ENCODE data around the gene ZC3H4. TPM values are rescaled to one million over a fixed set of nuclear protein-coding genes. Genes with fewer than 3 reads are reported as not detected.

The ZC3H4 gene
- total and polyA plus RNA-seq, 10 of the 15 experiments (the other 5 are each of a cell fraction or from before 2014, with no cell fraction given), result 5.1 to 86.3 (median 15.5) TPM

DNA sequence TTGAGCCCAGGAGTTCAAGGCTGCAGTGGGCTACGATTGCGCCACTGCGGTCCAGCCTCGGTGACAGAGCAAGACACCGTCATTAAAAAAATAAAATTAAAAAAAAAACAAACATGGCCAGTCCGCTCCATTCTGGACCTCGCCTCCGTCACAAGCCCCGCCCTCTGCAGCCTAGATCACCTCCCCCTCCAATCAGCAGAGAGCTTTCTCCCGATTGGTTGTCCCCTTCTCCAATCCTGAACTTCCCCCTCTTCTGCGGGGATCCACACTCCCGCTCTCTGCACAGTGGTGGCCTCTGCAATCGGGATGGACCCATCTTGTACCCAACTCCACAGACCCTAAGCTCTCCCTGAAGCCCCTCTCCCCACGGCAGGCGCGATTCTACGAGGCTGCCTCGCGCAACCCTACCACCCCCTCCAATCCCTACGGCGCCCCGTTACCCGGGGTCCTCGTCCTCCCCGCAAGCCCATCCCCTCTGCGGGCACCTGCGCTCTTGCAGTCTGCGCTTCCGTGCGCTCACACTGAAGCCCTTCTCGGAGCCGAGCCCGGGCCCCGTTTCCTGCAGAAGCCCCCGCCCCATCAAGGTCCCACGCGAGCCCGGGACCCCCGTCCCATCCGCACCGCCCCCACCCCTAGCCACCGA lies 65.7 kb downstream of the ZC3H4 start (continued):
- TF ChIP-seq, protein P1, sequence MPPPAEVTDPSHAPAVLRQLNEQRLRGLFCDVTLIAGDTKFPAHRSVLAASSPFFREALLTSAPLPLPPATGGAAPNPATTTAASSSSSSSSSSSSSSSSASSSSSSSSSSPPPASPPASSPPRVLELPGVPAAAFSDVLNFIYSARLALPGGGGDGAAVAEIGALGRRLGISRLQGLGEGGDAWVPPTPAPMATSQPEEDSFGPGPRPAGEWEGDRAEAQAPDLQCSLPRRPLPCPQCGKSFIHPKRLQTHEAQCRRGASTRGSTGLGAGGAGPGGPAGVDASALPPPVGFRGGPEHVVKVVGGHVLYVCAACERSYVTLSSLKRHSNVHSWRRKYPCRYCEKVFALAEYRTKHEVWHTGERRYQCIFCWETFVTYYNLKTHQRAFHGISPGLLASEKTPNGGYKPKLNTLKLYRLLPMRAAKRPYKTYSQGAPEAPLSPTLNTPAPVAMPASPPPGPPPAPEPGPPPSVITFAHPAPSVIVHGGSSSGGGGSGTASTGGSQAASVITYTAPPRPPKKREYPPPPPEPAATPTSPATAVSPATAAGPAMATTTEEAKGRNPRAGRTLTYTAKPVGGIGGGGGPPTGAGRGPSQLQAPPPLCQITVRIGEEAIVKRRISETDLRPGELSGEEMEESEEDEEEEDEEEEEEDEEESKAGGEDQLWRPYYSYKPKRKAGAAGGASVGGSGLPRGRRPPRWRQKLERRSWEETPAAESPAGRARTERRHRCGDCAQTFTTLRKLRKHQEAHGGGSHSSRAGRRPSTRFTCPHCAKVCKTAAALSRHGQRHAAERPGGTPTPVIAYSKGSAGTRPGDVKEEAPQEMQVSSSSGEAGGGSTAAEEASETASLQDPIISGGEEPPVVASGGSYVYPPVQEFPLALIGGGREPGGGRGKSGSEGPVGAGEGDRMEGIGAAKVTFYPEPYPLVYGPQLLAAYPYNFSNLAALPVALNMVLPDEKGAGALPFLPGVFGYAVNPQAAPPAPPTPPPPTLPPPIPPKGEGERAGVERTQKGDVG (CRISPR knock-in tag; IDR thresholded peaks at IDR 0.05), result no peak
- TF ChIP-seq TAF1 (IDR thresholded peaks at IDR 0.05; ENCODE audit: borderline replicate concordance, low read depth, low read length), result 0 out of 2 replicates have a peak, but pooled peaks have one; percentile 27
- TF ChIP-seq NFYB (IDR thresholded peaks at IDR 0.05; ENCODE audit: insufficient read depth, low read depth, low read length), result peak; percentile 87
- peak; percentile 91 for TF ChIP-seq SP1 (IDR thresholded peaks at IDR 0.05; ENCODE audit: low read depth, low read length)
- TF ChIP-seq CHD2 (IDR thresholded peaks at IDR 0.05; ENCODE audit: borderline replicate concordance, low read depth, low read length), result peak; percentile 49; the same call in 1 of the 2 replicates
- TF ChIP-seq FOS (IDR thresholded peaks at IDR 0.05; ENCODE audit: borderline replicate concordance, extremely low read depth, insufficient read length), result peak; percentile 38

- no peaks in the 10 kb centered on the region for H3K27me3 ChIP-seq (replicated peaks in 1 of 2; ENCODE audit: control insufficient read depth in 2 of 2, insufficient read depth in 2 of 2, low read length in 1 of 2)
- H3K27ac ChIP-seq (ENCODE audit: control insufficient read depth, insufficient read depth), result no peak overlapping the region
- ATAC-seq (no peak), FAIRE-seq (no peak), DNase-seq (ENCODE audit: low read depth, low spot score) (no peak)
- no peaks in the 10 kb centered on the region for H3K9me3 ChIP-seq (replicated peaks; ENCODE audit: control insufficient read depth, insufficient read depth, low read length)
- 0 out of 2 replicates have a peak, but pooled peaks cover 5% of the 10 kb centered on the region for H3K4me1 ChIP-seq (ENCODE audit: control insufficient read depth, insufficient read depth, low read length)
- intact Hi-C loops (cut with micrococcal nuclease; ENCODE audit: unreplicated experiment) (no loop called here), in situ Hi-C loops (cut with MboI) (no loop called here)
- no peaks in the 10 kb centered on the region for H4K20me1 ChIP-seq (ENCODE audit: control insufficient read depth, insufficient read depth)
- ChIA-PET CTCF (interaction anchor here (0.6 to 1.2 kb wide), 10 partner anchors 9 to 301 kb away, joined by 3 to 6 read pairs (median 4); partner anchors contain the start of genes CCDC9 and ZC3H4), SMC1A (ENCODE audit: uncharacterized antibody, unreplicated experiment) (interaction anchor here (0.6 to 1.2 kb wide), 3 partner anchors 10 to 66 kb away, joined by 3 to 6 read pairs (median 4); partner anchors contain the start of gene ZC3H4), RAD21 (ENCODE audit: unreplicated experiment) (interaction anchor here (0.8 to 1.2 kb wide), 4 partner anchors 11 to 197 kb away, joined by 3 to 6 read pairs (median 4); partner anchors contain the start of gene ZC3H4), POLR2A (interaction anchor here (0.5 to 1.4 kb wide), 5 partner anchors 12 to 215 kb away, joined by 3 to 10 read pairs (median 4); partner anchors contain the start of genes CCDC9 and ZC3H4)
- H2AFZ ChIP-seq (ENCODE audit: control insufficient read depth, low read depth, low read length), result peak overlapping the region; percentile 95; the same call in 1 of the 2 replicates
- H3K36me3 ChIP-seq (ENCODE audit: control insufficient read depth in 2 of 2, insufficient read depth in 2 of 2, low read length in 1 of 2), result no peaks in the 10 kb centered on the region
- no peak overlapping the region for H3K9ac ChIP-seq (ENCODE audit: control insufficient read depth, insufficient read depth, low read length)
- WGBS (ENCODE audit: insufficient coverage, insufficient replicate concordance, low lambda C conversion rate, missing lambda C conversion rate), result 91% methylated on average over 13 of the region's 13 CpGs
- H3K79me2 ChIP-seq (ENCODE audit: control insufficient read depth, insufficient read depth, low read length), result peaks cover 2% of the 10 kb centered on the region
- peak overlapping the region; percentile 92 for H3K4me3 ChIP-seq
- peak overlapping the region; percentile 53 for H3K4me2 ChIP-seq (ENCODE audit: control insufficient read depth, insufficient read depth)
- no TSS peak for BruUV-seq (replicated peaks)
- TF ChIP-seq HDAC6 (IDR thresholded peaks at IDR 0.05; ENCODE audit: unreplicated experiment) (no peak), FOS (IDR thresholded peaks at IDR 0.05; ENCODE audit: borderline replicate concordance, extremely low read depth, insufficient read length) (no peak), EGR1 (IDR thresholded peaks at IDR 0.05; ENCODE audit: borderline replicate concordance in 1 of 2, low read depth in 2 of 2, low read length in 2 of 2) (no peak), RBBP5 (conservative IDR thresholded peaks at IDR 0.05) (no peak), ASH2L (IDR thresholded peaks at IDR 0.05; ENCODE audit: borderline replicate concordance, low read depth) (no peak), ZBTB33 (IDR thresholded peaks at IDR 0.05) (no peak), RAD21 (IDR thresholded peaks at IDR 0.05; ENCODE audit: insufficient read depth, low read depth, low read length) (no peak), ETV6 (conservative IDR thresholded peaks at IDR 0.05 in 1 of 2, IDR thresholded peaks at IDR 0.05 in 1 of 2; ENCODE audit: borderline replicate concordance in 1 of 2, low read depth in 1 of 2) (no peak), IRF4 (IDR thresholded peaks at IDR 0.05; ENCODE audit: low read depth, low read length) (no peak)
These were observed 66.3 kb downstream of the ZC3H4 start for GRCh38 chr19:47047272-47047762.

All from GM12878 (cell line).